GM19025 (cell line): ENCODE results near the gene UBQLN3.

Experiments used
- ATAC-seq: cut with Tn5 transposase; IDR thresholded peaks from one replicate; pipeline ENCODE4 v1.9.1; 2021; ENCODE audit warnings: mild to moderate bottlenecking, low read depth, moderate library complexity; ENCODE audit not compliant: unreplicated experiment

Gene UBQLN3

GRCh38 chr11:5507177-5507932 lies 2.4 kb downstream of the UBQLN3 start:
- no peak for ATAC-seq

GRCh38 chr11:5505363-5506048 lies 4.3 kb downstream of the UBQLN3 start:
- ATAC-seq = no peak

GRCh38 chr11:5504403-5504921 lies 5.3 kb downstream of the UBQLN3 start:
- ATAC-seq = no peak

- ATAC-seq = no peak
Measured at GRCh38 chr11:5500393-5500801, 9.4 kb downstream of the UBQLN3 start.

- no peak for ATAC-seq
Measured at GRCh38 chr11:5499671-5500070, 10.1 kb downstream of the UBQLN3 start.

GRCh38 chr11:5489576-5490357 lies 20.0 kb downstream of the UBQLN3 start:
- no peak for ATAC-seq

- ATAC-seq = no peak
Measured at GRCh38 chr11:5488798-5489399, 20.9 kb downstream of the UBQLN3 start.

GRCh38 chr11:5488385-5488784 lies 21.4 kb downstream of the UBQLN3 start, which contains the start of gene OR52D1:
TSS of gene OR52D1 (plus strand) at chr11:5488685. CDS start at chr11:5488707, 22 bp downstream.
- no peak for ATAC-seq

- ATAC-seq = no peak
Measured at GRCh38 chr11:5486421-5486820, 23.3 kb downstream of the UBQLN3 start.

- ATAC-seq = no peak
Measured at GRCh38 chr11:5486003-5486402, 23.8 kb downstream of the UBQLN3 start.

GRCh38 chr11:5476186-5476819 lies 33.5 kb downstream of the UBQLN3 start:
- no peak for ATAC-seq

- ATAC-seq = no peak
Measured at GRCh38 chr11:5473921-5474320, 35.8 kb downstream of the UBQLN3 start.

GRCh38 chr11:5467527-5467926 lies 42.2 kb downstream of the UBQLN3 start:
- ATAC-seq = no peak

- ATAC-seq = no peak
Measured at GRCh38 chr11:5460983-5461621, 48.7 kb downstream of the UBQLN3 start.
